Ishikawa (cell line): ENCODE results near the gene USP7.

ENCODE experiments used
- CEBPB ChIP-seq: IDR thresholded peaks from 2 replicates; pipeline ENCODE4 v1.6.1; 2012
- CREB1 ChIP-seq: IDR thresholded peaks from 2 replicates; pipeline ENCODE4 v1.6.1; 2012; ENCODE audit warnings: low read depth
- EGR1 ChIP-seq: IDR thresholded peaks from 2 replicates; pipeline ENCODE4 v1.6.1; 2012
- EP300 ChIP-seq: IDR thresholded peaks from 2 replicates; pipeline ENCODE4 v1.6.1; 2012; ENCODE audit warnings: borderline replicate concordance
- FOXM1 ChIP-seq: IDR thresholded peaks from 2 replicates; pipeline ENCODE4 v1.6.1; 2012; ENCODE audit warnings: low read depth, borderline replicate concordance
- NFIC ChIP-seq: IDR thresholded peaks from 2 replicates; pipeline ENCODE4 v1.6.1; 2012
- RAD21 ChIP-seq: IDR thresholded peaks from 2 replicates; pipeline ENCODE4 v1.6.1; 2012; ENCODE audit warnings: low read depth
- TAF1 ChIP-seq: IDR thresholded peaks from 2 replicates; pipeline ENCODE4 v1.6.1; 2012; ENCODE audit warnings: low read depth, mild to moderate bottlenecking
- TCF12 ChIP-seq: IDR thresholded peaks from 2 replicates; pipeline ENCODE4 v1.6.1; 2012; ENCODE audit warnings: low read depth
- TEAD4 ChIP-seq: IDR thresholded peaks from 2 replicates; pipeline ENCODE4 v1.6.1; 2012
- YY1 ChIP-seq: IDR thresholded peaks from 2 replicates; pipeline ENCODE4 v1.6.1; 2012; ENCODE audit warnings: low read depth
- ZBTB7A ChIP-seq: IDR thresholded peaks from 2 replicates; pipeline ENCODE4 v1.6.1; 2012; ENCODE audit warnings: low read depth
- TF ChIP-seq, protein P1 (sequence below): IDR thresholded peaks from 2 replicates; pipeline ENCODE4 v1.6.1; 2012
- TF ChIP-seq, protein P2 (sequence below): IDR thresholded peaks from 2 replicates; pipeline ENCODE4 v1.6.1; 2012; ENCODE audit warnings: low read depth, mild to moderate bottlenecking
- TF ChIP-seq, protein P3 (sequence below): IDR thresholded peaks from 2 replicates; pipeline ENCODE4 v1.6.1; 2012

The USP7 gene

DNA sequence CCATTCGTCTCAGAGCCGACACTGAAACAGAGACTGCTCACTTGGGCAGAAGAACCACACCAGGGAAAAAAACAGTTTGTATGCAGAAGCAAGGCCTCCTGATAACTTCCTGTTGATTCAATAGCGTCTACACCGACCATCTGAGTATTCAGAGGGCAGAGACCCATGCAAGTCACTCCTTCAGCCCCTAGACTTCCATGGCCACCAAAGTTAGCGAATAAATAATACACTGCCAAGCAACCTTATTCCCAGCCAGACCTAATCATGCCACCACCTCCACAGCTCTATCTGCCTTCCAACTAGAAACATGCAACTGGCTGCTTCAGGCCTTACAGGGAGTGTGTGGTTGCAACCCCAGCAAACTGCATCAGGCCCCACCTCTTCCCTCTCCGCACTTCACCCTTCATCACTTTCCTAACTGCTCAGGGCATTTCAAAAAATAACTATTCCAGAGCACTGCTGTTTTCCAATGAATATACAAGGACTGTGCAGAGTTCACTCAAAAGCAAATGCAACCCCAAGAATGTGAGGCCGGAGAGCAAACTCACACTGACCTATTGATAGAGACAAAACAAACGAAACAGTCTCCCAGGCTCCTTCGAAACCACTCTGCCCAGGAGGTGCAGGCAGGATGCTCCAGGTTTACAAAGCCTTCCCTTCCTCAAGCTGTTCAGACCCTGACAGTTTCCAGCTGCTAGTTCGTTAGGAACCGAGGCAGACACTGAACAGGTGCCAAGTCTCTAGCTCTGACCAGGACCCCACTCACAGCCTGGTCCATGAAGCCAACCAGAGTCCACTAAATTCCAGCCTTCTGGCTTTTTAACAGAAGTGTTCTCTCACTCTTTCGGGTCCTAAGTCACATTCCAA, 3.6 kb downstream of the USP7 start:
- TF ChIP-seq RAD21 (no peak), CEBPB (no peak)

DNA sequence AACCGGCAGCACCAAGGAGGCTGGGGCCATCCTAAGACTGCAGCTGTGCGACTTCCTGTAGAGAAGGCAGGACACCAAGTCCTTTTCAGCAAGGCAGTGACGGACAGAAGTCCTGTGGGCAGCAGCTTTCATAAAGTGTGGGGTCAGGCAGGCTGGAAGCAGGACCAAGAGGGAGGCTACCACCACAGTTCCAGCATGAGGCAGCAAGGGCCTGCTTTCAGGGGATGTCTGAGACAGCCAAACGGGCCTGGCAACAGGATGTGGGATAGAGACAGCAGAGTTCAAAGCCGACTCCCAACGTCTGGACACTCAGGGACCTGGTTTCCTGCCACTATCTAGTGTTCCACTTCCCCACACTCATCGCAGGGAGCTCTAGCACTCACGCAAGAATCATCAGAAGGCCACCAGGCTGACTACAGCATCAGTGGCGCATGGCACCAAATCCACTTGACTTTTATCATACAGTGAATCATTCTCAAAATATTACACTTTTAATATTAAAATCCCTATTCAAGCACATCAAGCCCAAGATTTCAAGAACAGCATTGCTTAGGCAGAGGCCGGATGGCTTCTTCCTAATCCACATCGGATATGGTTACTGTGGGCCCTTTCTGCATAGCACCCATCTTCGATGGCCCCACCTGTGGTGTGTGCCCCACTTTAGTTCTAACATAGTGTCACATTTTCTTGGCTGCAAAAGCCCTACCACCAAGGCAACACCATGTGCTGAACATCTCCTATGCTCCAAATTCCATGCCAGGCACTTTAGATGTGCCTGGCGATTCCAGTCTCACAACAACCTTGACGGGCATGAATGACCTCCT, 5.2 kb downstream of the USP7 start:
- no peak for TF ChIP-seq ZBTB7A
- TF ChIP-seq NFIC, result no peak
- TF ChIP-seq CEBPB, result no peak
- TF ChIP-seq, protein P1, sequence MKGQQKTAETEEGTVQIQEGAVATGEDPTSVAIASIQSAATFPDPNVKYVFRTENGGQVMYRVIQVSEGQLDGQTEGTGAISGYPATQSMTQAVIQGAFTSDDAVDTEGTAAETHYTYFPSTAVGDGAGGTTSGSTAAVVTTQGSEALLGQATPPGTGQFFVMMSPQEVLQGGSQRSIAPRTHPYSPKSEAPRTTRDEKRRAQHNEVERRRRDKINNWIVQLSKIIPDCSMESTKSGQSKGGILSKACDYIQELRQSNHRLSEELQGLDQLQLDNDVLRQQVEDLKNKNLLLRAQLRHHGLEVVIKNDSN, result no peak
- TF ChIP-seq, protein P2, sequence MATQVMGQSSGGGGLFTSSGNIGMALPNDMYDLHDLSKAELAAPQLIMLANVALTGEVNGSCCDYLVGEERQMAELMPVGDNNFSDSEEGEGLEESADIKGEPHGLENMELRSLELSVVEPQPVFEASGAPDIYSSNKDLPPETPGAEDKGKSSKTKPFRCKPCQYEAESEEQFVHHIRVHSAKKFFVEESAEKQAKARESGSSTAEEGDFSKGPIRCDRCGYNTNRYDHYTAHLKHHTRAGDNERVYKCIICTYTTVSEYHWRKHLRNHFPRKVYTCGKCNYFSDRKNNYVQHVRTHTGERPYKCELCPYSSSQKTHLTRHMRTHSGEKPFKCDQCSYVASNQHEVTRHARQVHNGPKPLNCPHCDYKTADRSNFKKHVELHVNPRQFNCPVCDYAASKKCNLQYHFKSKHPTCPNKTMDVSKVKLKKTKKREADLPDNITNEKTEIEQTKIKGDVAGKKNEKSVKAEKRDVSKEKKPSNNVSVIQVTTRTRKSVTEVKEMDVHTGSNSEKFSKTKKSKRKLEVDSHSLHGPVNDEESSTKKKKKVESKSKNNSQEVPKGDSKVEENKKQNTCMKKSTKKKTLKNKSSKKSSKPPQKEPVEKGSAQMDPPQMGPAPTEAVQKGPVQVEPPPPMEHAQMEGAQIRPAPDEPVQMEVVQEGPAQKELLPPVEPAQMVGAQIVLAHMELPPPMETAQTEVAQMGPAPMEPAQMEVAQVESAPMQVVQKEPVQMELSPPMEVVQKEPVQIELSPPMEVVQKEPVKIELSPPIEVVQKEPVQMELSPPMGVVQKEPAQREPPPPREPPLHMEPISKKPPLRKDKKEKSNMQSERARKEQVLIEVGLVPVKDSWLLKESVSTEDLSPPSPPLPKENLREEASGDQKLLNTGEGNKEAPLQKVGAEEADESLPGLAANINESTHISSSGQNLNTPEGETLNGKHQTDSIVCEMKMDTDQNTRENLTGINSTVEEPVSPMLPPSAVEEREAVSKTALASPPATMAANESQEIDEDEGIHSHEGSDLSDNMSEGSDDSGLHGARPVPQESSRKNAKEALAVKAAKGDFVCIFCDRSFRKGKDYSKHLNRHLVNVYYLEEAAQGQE, result no peak
- no peak for TF ChIP-seq RAD21
- no peak for TF ChIP-seq FOXM1
- TF ChIP-seq TEAD4, result no peak
- TF ChIP-seq CREB1, result no peak
- no peak for TF ChIP-seq TAF1
- TF ChIP-seq EGR1, result no peak
- TF ChIP-seq YY1, result no peak
- no peak for TF ChIP-seq EP300
- TF ChIP-seq, protein P3, sequence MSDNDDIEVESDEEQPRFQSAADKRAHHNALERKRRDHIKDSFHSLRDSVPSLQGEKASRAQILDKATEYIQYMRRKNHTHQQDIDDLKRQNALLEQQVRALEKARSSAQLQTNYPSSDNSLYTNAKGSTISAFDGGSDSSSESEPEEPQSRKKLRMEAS, result no peak
- no peak for TF ChIP-seq TCF12

DNA sequence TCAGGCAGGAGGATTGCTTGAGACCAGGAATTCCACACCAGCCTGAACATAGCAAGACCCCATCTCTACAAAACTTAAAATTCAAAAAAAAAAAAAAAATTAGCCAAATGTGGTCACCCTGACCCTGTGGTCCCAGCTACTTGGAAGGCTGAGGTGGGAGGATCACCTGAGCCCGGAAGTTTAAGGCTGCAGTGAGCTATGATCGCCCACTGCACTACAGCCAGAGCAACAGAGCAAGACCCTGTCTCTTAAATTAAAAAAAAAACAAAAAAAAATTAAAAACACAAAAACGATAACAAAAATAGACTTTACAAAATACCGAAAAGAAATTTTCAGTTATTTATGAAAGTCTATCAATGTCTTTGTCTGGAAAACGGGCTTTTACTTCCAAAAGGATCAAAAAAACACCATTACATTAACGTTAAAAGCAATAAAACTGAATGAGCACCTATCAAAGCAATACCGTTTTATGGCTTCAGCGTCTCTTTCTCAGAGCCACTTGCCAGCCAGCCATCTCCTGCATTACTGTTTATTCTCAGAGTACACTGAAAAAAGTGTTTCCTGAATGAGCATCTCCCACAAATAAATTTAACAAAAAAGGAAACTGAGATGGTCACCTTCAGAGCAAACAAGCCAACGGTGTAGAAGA, 6.1 kb downstream of the USP7 start:
- no peak for TF ChIP-seq RAD21
- TF ChIP-seq, protein P1, result no peak
- no peak for TF ChIP-seq EP300
- no peak for TF ChIP-seq TAF1
- no peak for TF ChIP-seq ZBTB7A
- no peak for TF ChIP-seq YY1
- TF ChIP-seq FOXM1, result no peak
- no peak for TF ChIP-seq TEAD4
- no peak for TF ChIP-seq CREB1

DNA sequence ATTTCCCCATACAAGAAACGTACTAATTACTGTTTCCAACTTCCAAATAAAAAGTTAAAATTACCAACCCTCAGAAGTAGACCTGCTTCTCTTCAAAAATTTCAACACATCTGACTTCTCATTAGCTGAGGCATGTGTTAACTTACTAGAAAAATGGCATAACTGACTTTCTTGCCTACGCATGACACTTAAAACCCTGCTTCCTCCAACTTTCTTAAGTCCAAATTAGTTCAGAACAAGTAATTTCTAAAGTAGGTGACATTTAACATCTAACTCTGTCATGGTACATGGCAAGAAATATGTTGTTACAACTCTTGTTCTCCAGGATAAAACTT, 6.7 kb downstream of the USP7 start:
- no peak for TF ChIP-seq EGR1
- no peak for TF ChIP-seq ZBTB7A
- no peak for TF ChIP-seq EP300
- TF ChIP-seq NFIC, result no peak
- TF ChIP-seq TCF12, result no peak
- no peak for TF ChIP-seq RAD21
- TF ChIP-seq CREB1, result no peak
- no peak for TF ChIP-seq CEBPB

DNA sequence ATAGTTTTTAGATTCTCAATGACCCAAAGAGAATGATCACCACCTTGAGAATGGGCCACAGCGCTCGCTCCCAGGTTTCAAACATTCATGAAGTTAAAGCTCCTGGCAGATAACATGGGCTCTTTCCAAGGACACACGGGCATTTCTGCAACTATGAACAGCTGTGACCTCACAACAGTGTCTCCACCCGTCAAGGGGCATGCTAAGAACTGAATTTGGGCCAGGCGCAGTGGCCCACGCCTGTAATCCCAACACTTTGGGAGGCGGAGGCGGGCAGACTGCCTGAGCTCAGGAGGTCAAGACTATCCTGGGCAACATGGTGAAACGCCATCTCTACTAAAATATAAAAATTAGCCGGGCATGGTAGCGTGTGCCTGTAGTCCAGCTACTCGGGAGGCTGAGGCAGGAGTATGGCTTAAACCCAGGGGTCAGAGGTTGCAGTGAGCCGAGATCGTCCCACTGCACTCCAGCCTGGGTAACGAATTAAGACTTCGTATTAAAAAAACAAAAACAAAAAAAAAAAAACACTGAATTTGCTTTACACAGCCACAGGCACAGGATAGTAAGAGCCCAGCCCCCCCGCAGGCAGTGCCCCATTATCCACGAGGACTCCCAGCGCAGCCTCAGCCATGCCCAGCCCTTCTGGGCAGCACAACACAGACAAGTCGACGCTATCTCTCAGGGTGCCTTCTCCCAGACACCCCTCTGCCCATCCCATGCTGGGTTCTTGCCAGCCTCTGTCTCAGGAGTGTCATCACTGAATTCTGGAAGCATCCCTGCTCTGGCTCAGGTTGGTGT, 7.2 kb downstream of the USP7 start:
- TF ChIP-seq, protein P1, result no peak
- TF ChIP-seq EGR1 (no peak), TEAD4 (no peak), TAF1 (no peak), CEBPB (no peak), YY1 (no peak), NFIC (no peak), RAD21 (no peak), FOXM1 (no peak), ZBTB7A (no peak), EP300 (no peak), TCF12 (no peak)
- TF ChIP-seq, protein P2, result no peak
- TF ChIP-seq, protein P3, result no peak
